ENCODE data around the gene CCDC191. TPM values are rescaled to one million over a fixed set of nuclear protein-coding genes. Genes with fewer than 3 reads are reported as not detected.

Gene CCDC191
- total and polyA plus RNA-seq, 2 of the 4 experiments (the other 2 are of a cell fraction): 0.72 to 1.1 TPM

GRCh38 chr3:113981803-113982202 lies 74.5 kb downstream of the CCDC191 start:
- H2AK9ac ChIP-seq (replicated peaks; ENCODE audit: low read depth, low read length, poor library complexity): no peak overlapping the region
- in situ Hi-C loops (cut with MboI; ENCODE audit: low sequenced_read_pairs): no loop called here
- CTCF ChIA-PET: interaction anchor here (1.0 to 1.1 kb wide), 2 partner anchors 13 to 173 kb away, joined by 3 to 4 read pairs; no protein-coding TSS in a partner anchor

More at GRCh38 chr3:113981803-113982202, 74.5 kb downstream of the CCDC191 start:
- intact Hi-C loops (cut with micrococcal nuclease) (no loop called here), dilution Hi-C loops (cut with HindIII; ENCODE audit: low sequenced_read_pairs, unreplicated experiment) (no loop called here)
- Histone ChIP-seq H4K8ac (ENCODE audit: low read depth in 2 of 2, low read length in 2 of 2) (no peak overlapping the region), H4K5ac (ENCODE audit: low read depth, low read length) (no peak overlapping the region), H3K4me1 (ENCODE audit: control insufficient read depth, insufficient read depth, low read length) (no peaks in the 10 kb centered on the region), H3K4me2 (ENCODE audit: low read depth, low read length) (no peak overlapping the region), H3K14ac (replicated peaks; ENCODE audit: low read depth, low read length) (no peak overlapping the region), H3K23ac (ENCODE audit: low read depth, low read length) (no peak overlapping the region), H3K4me3 (ENCODE audit: insufficient read depth, low read depth, low read length) (no peak overlapping the region), H3K9me3 (ENCODE audit: control insufficient read depth, insufficient read depth, low read length) (no peaks in the 10 kb centered on the region), H3K36me3 (ENCODE audit: control insufficient read depth, insufficient read depth, low read length) (peaks cover 2% of the 10 kb centered on the region; the same call in 1 of the 2 replicates), H3K9me1 (ENCODE audit: insufficient read depth, low read length) (no peaks in the 10 kb centered on the region), H2BK5ac (ENCODE audit: low read depth, low read length, poor library complexity, severe bottlenecking) (no peak overlapping the region), H3K79me1 (ENCODE audit: low read depth in 1 of 2, low read length in 2 of 2) (no peaks in the 10 kb centered on the region), H2BK15ac (ENCODE audit: low read depth, low read length) (no peak overlapping the region), H2AK5ac (ENCODE audit: low read depth, low read length) (no peak overlapping the region), H4K91ac (ENCODE audit: insufficient read depth, low read depth, low read length) (no peak overlapping the region), H2BK120ac (ENCODE audit: low read depth, low read length) (no peak overlapping the region), H3K27ac (ENCODE audit: insufficient read depth, low read length) (no peak overlapping the region), H3K4ac (ENCODE audit: low read depth, low read length) (no peak overlapping the region), H2BK20ac (ENCODE audit: low read depth, low read length) (no peak overlapping the region), H3K9ac (ENCODE audit: low read depth, low read length) (no peak overlapping the region), H2AFZ (replicated peaks; ENCODE audit: low read length, poor library complexity) (no peak overlapping the region), H3K18ac (ENCODE audit: low read depth, low read length) (no peak overlapping the region), H4K20me1 (ENCODE audit: insufficient read depth, low read length) (no peaks in the 10 kb centered on the region), H3K56ac (ENCODE audit: extremely low read depth, insufficient read depth, low read length) (no peak overlapping the region), H3K27me3 (ENCODE audit: control insufficient read depth, insufficient read depth, low read length) (no peaks in the 10 kb centered on the region; the same call in 1 of the 2 replicates)
- TF ChIP-seq SMC3 (IDR thresholded peaks at IDR 0.05; ENCODE audit: low read depth, low read length) (no peak), BHLHE40 (IDR thresholded peaks at IDR 0.05; ENCODE audit: low read depth, low read length) (no peak), RAD21 (IDR thresholded peaks at IDR 0.05; ENCODE audit: low read length) (no peak)
- ATAC-seq (ENCODE audit: low read depth): no peak
- no TSS peak for BruUV-seq (replicated peaks)
- no peak for DNase-seq
- POLR2A ChIA-PET (ENCODE audit: unreplicated experiment): no interaction called here
